Breast epithelium (tissue), 3 donors: ENCODE measurements around the gene TMEM132D.

Source experiments
- POLR2A ChIP-seq: fragments of 450-650 bp; IDR thresholded peaks from one replicate; pipeline ENCODE4 v1.6.1; 2016; ENCODE audit warnings: antibody characterized with exemption, mild to moderate bottlenecking, moderate library complexity
- POLR2AphosphoS5 ChIP-seq, 3 donors: sonication (generic); formaldehyde crosslinking; IDR thresholded peaks; one replicate each; pipeline ENCODE4 v1.6.1; 2017; ENCODE audit warnings: antibody characterized with exemption in 3 of 3
- TF ChIP-seq, protein P1 (sequence below), 3 donors: fragments of 450-650 bp; IDR thresholded peaks; one replicate each; pipeline ENCODE4 v1.5.1; 2016 to 2017; ENCODE audit warnings: antibody characterized with exemption in 3 of 3, mild to moderate bottlenecking in 3 of 3, moderate library complexity in 3 of 3

DNA sequence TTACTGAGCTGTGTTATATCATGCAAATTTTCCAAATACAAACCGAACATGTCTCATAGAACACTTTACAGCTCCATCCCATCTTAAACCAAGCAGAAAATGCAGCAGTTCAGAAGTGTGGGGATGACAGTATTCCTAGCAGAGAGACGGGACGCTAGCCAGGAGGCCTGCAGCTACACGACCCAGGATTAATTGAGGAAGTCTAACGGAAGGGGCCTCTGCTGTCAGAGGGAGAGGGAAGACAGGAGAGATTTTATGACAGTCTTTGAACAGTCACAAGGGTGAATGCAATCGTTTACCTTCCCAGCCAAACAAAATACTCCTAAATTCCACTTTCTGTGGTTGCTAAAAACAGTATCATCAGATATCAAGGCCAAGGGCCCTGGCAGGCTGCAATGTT, 261.9 kb downstream of the TMEM132D start:
- TF ChIP-seq, protein P1, sequence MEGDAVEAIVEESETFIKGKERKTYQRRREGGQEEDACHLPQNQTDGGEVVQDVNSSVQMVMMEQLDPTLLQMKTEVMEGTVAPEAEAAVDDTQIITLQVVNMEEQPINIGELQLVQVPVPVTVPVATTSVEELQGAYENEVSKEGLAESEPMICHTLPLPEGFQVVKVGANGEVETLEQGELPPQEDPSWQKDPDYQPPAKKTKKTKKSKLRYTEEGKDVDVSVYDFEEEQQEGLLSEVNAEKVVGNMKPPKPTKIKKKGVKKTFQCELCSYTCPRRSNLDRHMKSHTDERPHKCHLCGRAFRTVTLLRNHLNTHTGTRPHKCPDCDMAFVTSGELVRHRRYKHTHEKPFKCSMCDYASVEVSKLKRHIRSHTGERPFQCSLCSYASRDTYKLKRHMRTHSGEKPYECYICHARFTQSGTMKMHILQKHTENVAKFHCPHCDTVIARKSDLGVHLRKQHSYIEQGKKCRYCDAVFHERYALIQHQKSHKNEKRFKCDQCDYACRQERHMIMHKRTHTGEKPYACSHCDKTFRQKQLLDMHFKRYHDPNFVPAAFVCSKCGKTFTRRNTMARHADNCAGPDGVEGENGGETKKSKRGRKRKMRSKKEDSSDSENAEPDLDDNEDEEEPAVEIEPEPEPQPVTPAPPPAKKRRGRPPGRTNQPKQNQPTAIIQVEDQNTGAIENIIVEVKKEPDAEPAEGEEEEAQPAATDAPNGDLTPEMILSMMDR (IDR thresholded peaks at IDR 0.05), result no peak
- TF ChIP-seq POLR2A (no peak), POLR2AphosphoS5 (IDR thresholded peaks at IDR 0.05) (no peak)
